Fibroblast of skin of abdomen (primary cell): ENCODE results near the gene LHFPL2.

Source experiments
- DNase-seq: peaks from one replicate; pipeline ENCODE4 v3.0.0-alpha.2; 2013

Gene LHFPL2

GRCh38 chr5:78666041-78666444 lies 17.5 kb upstream of the LHFPL2 start:
- peak; percentile 28 for DNase-seq

- DNase-seq = no peak
These were observed 17.0 kb upstream of the LHFPL2 start for GRCh38 chr5:78665534-78665933.

GRCh38 chr5:78662323-78662722 lies 13.8 kb upstream of the LHFPL2 start:
- no peak for DNase-seq

GRCh38 chr5:78661691-78662090 lies 13.1 kb upstream of the LHFPL2 start:
- no peak for DNase-seq

- no peak for DNase-seq
These were observed 12.5 kb upstream of the LHFPL2 start for GRCh38 chr5:78661044-78661443.

GRCh38 chr5:78660401-78660800 lies 11.8 kb upstream of the LHFPL2 start:
- no peak for DNase-seq

GRCh38 chr5:78659714-78660113 lies 11.1 kb upstream of the LHFPL2 start:
- no peak for DNase-seq

- no peak for DNase-seq
These were observed 10.5 kb upstream of the LHFPL2 start for GRCh38 chr5:78659114-78659513.

- DNase-seq = no peak
These were observed 8.6 kb upstream of the LHFPL2 start for GRCh38 chr5:78657201-78657600.

- no peak for DNase-seq
These were observed 7.2 kb upstream of the LHFPL2 start for GRCh38 chr5:78655746-78656290.

GRCh38 chr5:78654386-78654785 lies 5.8 kb upstream of the LHFPL2 start:
- DNase-seq = no peak

GRCh38 chr5:78653681-78654366 lies 5.3 kb upstream of the LHFPL2 start:
- DNase-seq = no peak

- no peak for DNase-seq
These were observed 4.5 kb upstream of the LHFPL2 start for GRCh38 chr5:78653031-78653430.

GRCh38 chr5:78651468-78651867 lies 2.9 kb upstream of the LHFPL2 start:
- DNase-seq = no peak

- no peak for DNase-seq
These were observed 2.0 kb upstream of the LHFPL2 start for GRCh38 chr5:78650531-78650930.

- DNase-seq = peak; percentile 70
These were observed 1.4 kb upstream of the LHFPL2 start for GRCh38 chr5:78649861-78650496.

GRCh38 chr5:78649211-78649695 lies 681 bp upstream of the LHFPL2 start:
- DNase-seq = no peak

- peak; percentile 64 for DNase-seq
These were observed 674 bp downstream of the LHFPL2 start for GRCh38 chr5:78647838-78648358.

GRCh38 chr5:78647351-78647818 lies 1.2 kb downstream of the LHFPL2 start:
- no peak for DNase-seq

GRCh38 chr5:78644741-78645300 lies 3.8 kb downstream of the LHFPL2 start:
- no peak for DNase-seq

GRCh38 chr5:78644129-78644528 lies 4.4 kb downstream of the LHFPL2 start:
- no peak for DNase-seq

GRCh38 chr5:78642701-78643100 lies 5.9 kb downstream of the LHFPL2 start:
- DNase-seq = no peak
